H1 (cell line): ENCODE measurements around the gene PLPP4.

Experiments
- BCL11A ChIP-seq, 2 experiments: IDR thresholded peaks; one replicate each; pipeline ENCODE4 v1.6.1; 2011; ENCODE audit warnings: low read depth in 2 of 2, low read length in 2 of 2, mild to moderate bottlenecking in 2 of 2
- CEBPB ChIP-seq: IDR thresholded peaks from 2 replicates; pipeline ENCODE4 v1.6.1; 2012; ENCODE audit warnings: low read depth, low read length
- CREB1 ChIP-seq: IDR thresholded peaks from 2 replicates; pipeline ENCODE4 v1.6.1; 2012; ENCODE audit warnings: inconsistent platforms
- POLR2A ChIP-seq, 2 experiments: IDR thresholded peaks; 1 replicate in 1 of 2; 2 replicates in 1 of 2; pipeline ENCODE4 v1.6.1; 2011; ENCODE audit warnings: low read depth in 2 of 2, low read length in 2 of 2, mild to moderate bottlenecking in 2 of 2; ENCODE audit errors: control extremely low read depth in 1 of 2
- POLR2AphosphoS5 ChIP-seq: IDR thresholded peaks from 2 replicates; pipeline ENCODE4 v1.6.1; 2011; ENCODE audit warnings: low read depth, low read length
- SP1 ChIP-seq: IDR thresholded peaks from 2 replicates; pipeline ENCODE4 v1.6.1; 2011; ENCODE audit warnings: low read depth, low read length
- TBP ChIP-seq: IDR thresholded peaks from 2 replicates; pipeline ENCODE4 v1.6.1; 2011; ENCODE audit warnings: low read depth, low read length, improper control_type of control experiment
- TCF12 ChIP-seq: IDR thresholded peaks from 2 replicates; pipeline ENCODE4 v1.6.1; 2011; ENCODE audit warnings: low read depth, mild to moderate bottlenecking, low read length
- TF ChIP-seq, protein P1 (sequence below), 3 experiments: IDR thresholded peaks; 1 replicate in 2 of 3; 2 replicates in 1 of 3; pipeline versions ENCODE4 v1.5.1 to v1.6.1; 2011; ENCODE audit warnings: low read length in 3 of 3, mild to moderate bottlenecking in 3 of 3, inconsistent platforms in 2 of 3, low read depth in 1 of 3, moderate library complexity in 1 of 3; ENCODE audit not compliant: insufficient read depth in 1 of 3; ENCODE audit errors: control extremely low read depth in 1 of 3

DNA sequence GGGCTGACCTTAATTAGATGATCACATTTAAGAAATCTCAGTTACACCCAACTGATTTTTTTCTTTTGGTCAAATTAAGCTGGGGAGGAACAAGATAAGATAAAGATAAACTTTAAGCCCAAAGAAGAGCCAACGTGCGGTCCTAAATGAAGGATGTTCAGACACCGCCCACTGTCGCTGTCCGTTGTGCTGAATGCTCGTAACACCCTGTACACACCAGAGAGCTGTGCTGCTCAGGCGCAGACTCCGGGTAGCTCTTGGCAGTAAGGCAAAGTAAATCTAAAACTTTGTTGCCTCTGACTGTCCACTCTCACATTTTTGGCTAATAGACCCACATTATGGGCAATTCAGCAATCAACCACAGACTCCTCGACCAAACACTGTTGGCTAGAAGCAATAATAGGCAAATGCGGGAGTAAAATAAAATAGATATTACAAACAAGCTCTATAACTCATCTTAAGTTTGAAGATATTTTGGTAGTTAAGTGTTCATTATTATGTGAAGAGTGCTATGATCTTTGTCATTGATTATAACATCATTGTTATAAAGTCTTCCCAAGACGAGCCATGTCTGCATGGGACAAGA lies 57.1 kb downstream of the PLPP4 start:
- TF ChIP-seq, protein P1, sequence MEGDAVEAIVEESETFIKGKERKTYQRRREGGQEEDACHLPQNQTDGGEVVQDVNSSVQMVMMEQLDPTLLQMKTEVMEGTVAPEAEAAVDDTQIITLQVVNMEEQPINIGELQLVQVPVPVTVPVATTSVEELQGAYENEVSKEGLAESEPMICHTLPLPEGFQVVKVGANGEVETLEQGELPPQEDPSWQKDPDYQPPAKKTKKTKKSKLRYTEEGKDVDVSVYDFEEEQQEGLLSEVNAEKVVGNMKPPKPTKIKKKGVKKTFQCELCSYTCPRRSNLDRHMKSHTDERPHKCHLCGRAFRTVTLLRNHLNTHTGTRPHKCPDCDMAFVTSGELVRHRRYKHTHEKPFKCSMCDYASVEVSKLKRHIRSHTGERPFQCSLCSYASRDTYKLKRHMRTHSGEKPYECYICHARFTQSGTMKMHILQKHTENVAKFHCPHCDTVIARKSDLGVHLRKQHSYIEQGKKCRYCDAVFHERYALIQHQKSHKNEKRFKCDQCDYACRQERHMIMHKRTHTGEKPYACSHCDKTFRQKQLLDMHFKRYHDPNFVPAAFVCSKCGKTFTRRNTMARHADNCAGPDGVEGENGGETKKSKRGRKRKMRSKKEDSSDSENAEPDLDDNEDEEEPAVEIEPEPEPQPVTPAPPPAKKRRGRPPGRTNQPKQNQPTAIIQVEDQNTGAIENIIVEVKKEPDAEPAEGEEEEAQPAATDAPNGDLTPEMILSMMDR (IDR thresholded peaks at IDR 0.05; ENCODE audit: control extremely low read depth in 1 of 3, insufficient read depth in 1 of 3, low read depth in 1 of 3, low read length in 3 of 3), result no peak
- TF ChIP-seq POLR2A (IDR thresholded peaks at IDR 0.05; ENCODE audit: control extremely low read depth in 1 of 2, low read depth in 2 of 2, low read length in 2 of 2) (no peak), CREB1 (no peak), TBP (no peak), CEBPB (no peak), TCF12 (no peak), POLR2AphosphoS5 (no peak), BCL11A (IDR thresholded peaks at IDR 0.05; ENCODE audit: low read depth in 2 of 2, low read length in 2 of 2) (no peak), SP1 (no peak)
